Mesenchymal stem cell (in vitro differentiated cells and primary cell): Measurements from ENCODE around the gene HOXA3.

ENCODE experiments used
- DNase-seq: peaks from one replicate; pipeline ENCODE4 v3.0.0-alpha.2; 2013
- H2AFZ ChIP-seq: one replicate; pipeline ENCODE4 v1.6.1; 2013; ENCODE audit warnings: low read depth, mild to moderate bottlenecking, control low read depth, inconsistent platforms, low read length, moderate library complexity
- H2AK5ac ChIP-seq: 2 replicates; pipeline ENCODE4 v1.6.1; 2013; ENCODE audit warnings: low read length, moderate library complexity, mild to moderate bottlenecking, inconsistent platforms; ENCODE audit not compliant: severe bottlenecking
- H2BK120ac ChIP-seq: one replicate; pipeline ENCODE4 v1.6.1; 2013; ENCODE audit warnings: low read depth, mild to moderate bottlenecking, inconsistent platforms, low read length, moderate library complexity
- H2BK12ac ChIP-seq, 2 experiments: one replicate each; pipeline ENCODE4 v1.6.1; 2013; ENCODE audit warnings: inconsistent platforms in 2 of 2, low read length in 2 of 2, mild to moderate bottlenecking in 2 of 2, moderate library complexity in 2 of 2, control low read depth in 1 of 2
- H2BK15ac ChIP-seq: one replicate; pipeline ENCODE4 v1.6.1; 2013; ENCODE audit warnings: mild to moderate bottlenecking, low read depth, inconsistent platforms; ENCODE audit not compliant: poor library complexity, severe bottlenecking
- H2BK5ac ChIP-seq: 2 replicates; pipeline ENCODE4 v1.6.1; 2013; ENCODE audit warnings: low read depth, mild to moderate bottlenecking, low read length, control low read depth, inconsistent platforms; ENCODE audit not compliant: poor library complexity, severe bottlenecking
- H3K14ac ChIP-seq, 2 experiments: one replicate each; pipeline ENCODE4 v1.6.1; 2013; ENCODE audit warnings: inconsistent platforms in 2 of 2, low read length in 2 of 2, control low read depth in 1 of 2, mild to moderate bottlenecking in 1 of 2, moderate library complexity in 1 of 2
- H3K18ac ChIP-seq, 2 experiments: one replicate each; pipeline ENCODE4 v1.6.1; 2013; ENCODE audit warnings: inconsistent platforms in 2 of 2, low read length in 2 of 2, control low read depth in 1 of 2, low read depth in 1 of 2, mild to moderate bottlenecking in 1 of 2
- H3K23ac ChIP-seq, 2 experiments: one replicate each; pipeline ENCODE4 v1.6.1; 2013; ENCODE audit warnings: inconsistent platforms in 2 of 2, low read length in 2 of 2, mild to moderate bottlenecking in 2 of 2, moderate library complexity in 2 of 2, control low read depth in 1 of 2
- H3K27ac ChIP-seq: 2 replicates; pipeline ENCODE4 v1.5.1; 2013; ENCODE audit warnings: mild to moderate bottlenecking, moderate library complexity, low read length, control low read depth, inconsistent platforms; ENCODE audit not compliant: poor library complexity, severe bottlenecking
- H3K27me3 ChIP-seq, 2 experiments: 2 replicates each; pipeline versions ENCODE4 v1.6.1 to v1.7.0; 2013; ENCODE audit warnings: low read length in 2 of 2, mild to moderate bottlenecking in 2 of 2, moderate library complexity in 2 of 2, control low read depth in 1 of 2, inconsistent platforms in 1 of 2; ENCODE audit not compliant: control insufficient read depth in 1 of 2, insufficient read depth in 1 of 2
- H3K36me3 ChIP-seq, 2 experiments: 2 replicates each; pipeline versions ENCODE4 v1.6.1 to v1.7.0; 2013; ENCODE audit warnings: low read length in 2 of 2, control low read depth in 1 of 2, inconsistent platforms in 1 of 2, low read depth in 1 of 2, mild to moderate bottlenecking in 1 of 2; ENCODE audit not compliant: insufficient read depth in 2 of 2, control insufficient read depth in 1 of 2
- H3K4ac ChIP-seq, 2 experiments: one replicate each; pipeline ENCODE4 v1.6.1; 2013; ENCODE audit warnings: inconsistent platforms in 2 of 2, low read length in 2 of 2, mild to moderate bottlenecking in 2 of 2, moderate library complexity in 2 of 2, control low read depth in 1 of 2, low read depth in 1 of 2
- H3K4me1 ChIP-seq: 2 replicates; pipeline ENCODE4 v1.6.1; 2013; ENCODE audit warnings: low read depth, low read length, control low read depth; ENCODE audit not compliant: control insufficient read depth, insufficient read depth
- H3K4me2 ChIP-seq: 2 replicates; pipeline ENCODE4 v1.6.1; 2013; ENCODE audit warnings: low read length, mild to moderate bottlenecking, inconsistent platforms; ENCODE audit not compliant: poor library complexity, severe bottlenecking
- H3K4me3 ChIP-seq, 2 experiments: 2 replicates each; pipeline versions ENCODE4 v1.5.1 to v1.7.0; 2013; ENCODE audit warnings: low read length in 2 of 2, mild to moderate bottlenecking in 2 of 2, control low read depth in 1 of 2, low read depth in 1 of 2; ENCODE audit not compliant: insufficient read depth in 1 of 2
- H3K79me1 ChIP-seq: replicated peaks from 2 replicates; pipeline ENCODE4 v1.6.1; 2013; ENCODE audit warnings: mild to moderate bottlenecking, control low read depth, low read length, inconsistent platforms; ENCODE audit not compliant: poor library complexity, severe bottlenecking
- H3K9ac ChIP-seq: 2 replicates; pipeline ENCODE4 v1.7.0; 2013; ENCODE audit warnings: mild to moderate bottlenecking, low read length, moderate library complexity
- H3K9me3 ChIP-seq: 2 replicates; pipeline ENCODE4 v1.7.0; 2013; ENCODE audit warnings: mild to moderate bottlenecking, low read length; ENCODE audit not compliant: control insufficient read depth
- H4K8ac ChIP-seq: one replicate; pipeline ENCODE4 v1.6.1; 2013; ENCODE audit warnings: inconsistent platforms, mild to moderate bottlenecking, low read length, moderate library complexity
- H4K91ac ChIP-seq: one replicate; pipeline ENCODE4 v1.6.1; 2013; ENCODE audit warnings: mild to moderate bottlenecking, low read length, inconsistent platforms
- WGBS: methylation state at CpG from one replicate; pipeline ENCODE4 v1.1.7; 2013; ENCODE audit warnings: mixed read lengths; 5-methylcytosine and 5-hydroxymethylcytosine counted together

Gene HOXA3

GRCh38 chr7:27145165-27145913 is 7.0 kb downstream of the HOXA3 start:
- no peak overlapping the region for H2BK15ac ChIP-seq
- no peak overlapping the region for H3K4me2 ChIP-seq
- peak overlapping the region; percentile 90 for H3K9ac ChIP-seq
- H4K8ac ChIP-seq = no peak overlapping the region
- peaks cover 18% of the 10 kb centered on the region for H3K79me1 ChIP-seq
- no peak overlapping the region for H4K91ac ChIP-seq
- no peak for DNase-seq
- no peak overlapping the region for H2BK120ac ChIP-seq
- H3K27ac ChIP-seq = no peak overlapping the region
- no peak overlapping the region for H2AFZ ChIP-seq
- no peak overlapping the region for H3K14ac ChIP-seq
- no peaks in the 10 kb centered on the region for H3K9me3 ChIP-seq
- peak overlapping the region in 1 of 2 experiments; percentile 82 for H3K4me3 ChIP-seq
- H2AK5ac ChIP-seq = no peak overlapping the region
- peaks cover 14 to 33% of the 10 kb centered on the region in 2 experiments for H3K36me3 ChIP-seq
- 83% methylated on average over 47 of the region's 47 CpGs for WGBS
- H3K27me3 ChIP-seq = peaks cover 0 to 13% of the 10 kb centered on the region in 2 experiments
- peaks cover 11% of the 10 kb centered on the region for H3K4me1 ChIP-seq
- no peak overlapping the region for H2BK12ac ChIP-seq
- no peak overlapping the region for H3K4ac ChIP-seq
- no peak overlapping the region for H3K18ac ChIP-seq
- H3K23ac ChIP-seq = no peak overlapping the region
- no peak overlapping the region for H2BK5ac ChIP-seq

GRCh38 chr7:27144781-27145164 is 7.6 kb downstream of the HOXA3 start:
- peak overlapping the region; percentile 90 for H3K9ac ChIP-seq
- H2BK12ac ChIP-seq = no peak overlapping the region
- no peak overlapping the region for H2BK120ac ChIP-seq
- peak overlapping the region in 1 of 2 experiments; percentile 82 for H3K4me3 ChIP-seq
- H3K27ac ChIP-seq = no peak overlapping the region
- H3K14ac ChIP-seq = no peak overlapping the region
- H3K23ac ChIP-seq = no peak overlapping the region
- H3K9me3 ChIP-seq = no peaks in the 10 kb centered on the region
- peaks cover 0 to 13% of the 10 kb centered on the region in 2 experiments for H3K27me3 ChIP-seq
- no peak overlapping the region for H2BK15ac ChIP-seq
- WGBS = 63% methylated on average over 31 of the region's 31 CpGs
- no peak overlapping the region for H2AK5ac ChIP-seq
- no peak overlapping the region for H2AFZ ChIP-seq
- peaks cover 14 to 38% of the 10 kb centered on the region in 2 experiments for H3K36me3 ChIP-seq
- H2BK5ac ChIP-seq = no peak overlapping the region
- no peak overlapping the region for H4K91ac ChIP-seq
- peaks cover 16% of the 10 kb centered on the region for H3K79me1 ChIP-seq
- no peak overlapping the region for H3K4ac ChIP-seq
- H3K18ac ChIP-seq = no peak overlapping the region
- H3K4me2 ChIP-seq = no peak overlapping the region
- H4K8ac ChIP-seq = no peak overlapping the region
- H3K4me1 ChIP-seq = peaks cover 11% of the 10 kb centered on the region
- no peak for DNase-seq

GRCh38 chr7:27143950-27144780 is 8.2 kb downstream of the HOXA3 start:
- peaks cover 14 to 40% of the 10 kb centered on the region in 2 experiments for H3K36me3 ChIP-seq
- H2BK5ac ChIP-seq = no peak overlapping the region
- no peak overlapping the region for H3K27ac ChIP-seq
- H3K14ac ChIP-seq = no peak overlapping the region
- no peaks in the 10 kb centered on the region for H3K9me3 ChIP-seq
- H2AFZ ChIP-seq = peak overlapping the region; percentile 30
- no peak overlapping the region for H2AK5ac ChIP-seq
- no peak overlapping the region for H2BK15ac ChIP-seq
- no peak overlapping the region for H2BK120ac ChIP-seq
- H2BK12ac ChIP-seq = no peak overlapping the region
- H3K4me3 ChIP-seq = peak overlapping the region in 1 of 2 experiments; percentile 82
- no peak overlapping the region for H4K91ac ChIP-seq
- 63% methylated on average over 32 of the region's 40 CpGs for WGBS
- H3K9ac ChIP-seq = peak overlapping the region; percentile 90
- H3K79me1 ChIP-seq = peaks cover 16% of the 10 kb centered on the region
- DNase-seq = no peak
- peaks cover 11% of the 10 kb centered on the region for H3K4me1 ChIP-seq
- no peak overlapping the region for H4K8ac ChIP-seq
- peaks cover 0 to 13% of the 10 kb centered on the region in 2 experiments for H3K27me3 ChIP-seq
- no peak overlapping the region for H3K4ac ChIP-seq
- H3K18ac ChIP-seq = no peak overlapping the region
- peak overlapping the region; percentile 49 for H3K4me2 ChIP-seq
- H3K23ac ChIP-seq = no peak overlapping the region
